GM19025 (cell line): ENCODE results near the gene GPR4.
"Not testable (repeated sequence)": the region's sequence is repeated elsewhere in the genome, so short reads cannot be mapped to it uniquely, and the experiment has no call there.

ENCODE experiments used
- ATAC-seq: cut with Tn5 transposase; IDR thresholded peaks from one replicate; pipeline ENCODE4 v1.9.1; 2021; ENCODE audit warnings: mild to moderate bottlenecking, low read depth, moderate library complexity; ENCODE audit not compliant: unreplicated experiment

The GPR4 gene

GRCh38 chr19:45628219-45628618 is 26.2 kb upstream of the GPR4 start:
- not testable (repeated sequence) for ATAC-seq

GRCh38 chr19:45623984-45624383 is 22.0 kb upstream of the GPR4 start:
- ATAC-seq: no peak

DNA sequence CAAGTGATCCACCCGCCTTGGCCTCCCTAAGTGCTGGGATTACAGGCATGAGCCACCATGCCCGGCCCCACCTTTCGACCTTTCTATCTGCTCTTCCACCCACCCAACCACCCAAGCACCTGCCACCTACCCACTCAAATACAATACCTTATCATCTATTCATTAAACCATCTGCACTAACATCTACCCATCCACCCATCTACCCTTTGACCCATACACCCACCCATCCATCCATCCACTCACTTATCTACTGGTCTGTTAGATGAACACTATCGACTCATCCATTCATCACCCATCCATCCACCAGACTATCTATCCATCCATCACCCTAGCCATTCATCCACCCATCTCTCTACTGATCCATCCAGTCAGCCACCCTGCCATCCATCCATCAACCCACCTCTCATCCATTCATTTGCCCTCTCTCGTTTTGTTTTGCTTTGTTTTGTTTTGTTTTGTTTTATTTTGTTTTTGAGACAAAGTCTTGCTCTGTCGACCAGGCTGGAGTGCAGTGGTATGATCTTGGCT is 20.0 kb upstream of the GPR4 start:
- no peak for ATAC-seq

DNA sequence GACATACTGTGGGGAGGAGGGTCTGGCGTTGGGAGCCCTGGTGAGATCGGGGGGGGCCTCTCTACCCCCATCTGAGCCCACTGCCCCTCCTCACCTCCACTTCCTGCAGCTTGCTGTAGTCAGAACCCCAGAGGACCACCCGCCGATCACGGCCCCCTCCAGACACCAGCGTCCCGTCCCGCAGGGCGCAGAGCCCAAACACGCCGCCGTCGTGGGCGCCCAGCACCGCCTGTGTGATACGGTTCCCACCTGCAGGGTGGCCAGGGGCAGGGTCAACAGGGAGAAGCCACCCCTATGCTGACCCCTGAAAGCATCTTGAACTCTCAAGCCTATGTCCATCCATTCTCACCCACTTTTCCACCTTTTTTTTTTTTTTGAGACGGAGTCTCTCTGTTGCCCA is 19.4 kb upstream of the GPR4 start:
- no peak for ATAC-seq

GRCh38 chr19:45616704-45617017 is 14.6 kb upstream of the GPR4 start:
- ATAC-seq: no peak

GRCh38 chr19:45615795-45616703 is 14.0 kb upstream of the GPR4 start:
- no peak for ATAC-seq

- not testable (repeated sequence) for ATAC-seq
Measured at GRCh38 chr19:45615056-45615455, 13.0 kb upstream of the GPR4 start.

DNA sequence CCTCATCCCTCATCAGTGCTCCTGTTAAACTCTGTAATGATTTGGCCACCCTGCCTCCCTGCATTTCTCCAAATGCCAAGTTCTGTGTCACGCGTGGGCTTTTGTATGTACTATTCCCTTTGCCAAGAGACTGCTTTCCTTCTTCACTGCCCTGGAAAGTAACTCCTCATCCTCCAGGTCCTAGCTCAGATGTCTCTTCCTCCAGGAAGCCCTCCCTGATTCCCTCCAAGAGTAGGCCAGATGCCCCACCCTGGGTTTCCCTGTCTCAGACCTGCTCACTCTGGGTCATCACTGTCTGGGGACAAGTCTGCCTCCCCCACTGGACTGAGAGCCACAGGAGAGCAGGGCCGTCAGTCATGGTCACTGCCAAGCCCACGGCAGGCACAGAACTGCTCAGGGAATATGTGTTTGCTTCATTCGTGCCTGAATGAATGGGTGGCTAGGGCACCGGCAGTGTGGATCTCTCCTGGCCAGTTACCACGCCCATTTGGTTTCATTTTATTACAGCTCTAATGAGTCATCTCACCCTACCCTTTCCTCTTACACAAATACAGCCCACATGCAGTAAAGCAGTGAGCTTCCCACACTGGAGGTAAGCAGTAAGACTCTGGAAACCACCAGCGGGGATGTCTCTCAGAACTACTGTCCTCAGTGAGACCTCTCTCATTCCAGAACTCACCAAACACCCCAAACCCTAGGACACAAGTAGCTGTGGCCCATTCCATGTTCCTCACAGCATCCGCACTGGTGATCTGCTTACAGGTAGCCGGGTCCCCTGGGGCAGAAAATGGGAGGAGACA is 12.1 kb upstream of the GPR4 start:
- peak; percentile 70 for ATAC-seq

GRCh38 chr19:45608948-45609347 is 6.9 kb upstream of the GPR4 start:
- no peak for ATAC-seq

DNA sequence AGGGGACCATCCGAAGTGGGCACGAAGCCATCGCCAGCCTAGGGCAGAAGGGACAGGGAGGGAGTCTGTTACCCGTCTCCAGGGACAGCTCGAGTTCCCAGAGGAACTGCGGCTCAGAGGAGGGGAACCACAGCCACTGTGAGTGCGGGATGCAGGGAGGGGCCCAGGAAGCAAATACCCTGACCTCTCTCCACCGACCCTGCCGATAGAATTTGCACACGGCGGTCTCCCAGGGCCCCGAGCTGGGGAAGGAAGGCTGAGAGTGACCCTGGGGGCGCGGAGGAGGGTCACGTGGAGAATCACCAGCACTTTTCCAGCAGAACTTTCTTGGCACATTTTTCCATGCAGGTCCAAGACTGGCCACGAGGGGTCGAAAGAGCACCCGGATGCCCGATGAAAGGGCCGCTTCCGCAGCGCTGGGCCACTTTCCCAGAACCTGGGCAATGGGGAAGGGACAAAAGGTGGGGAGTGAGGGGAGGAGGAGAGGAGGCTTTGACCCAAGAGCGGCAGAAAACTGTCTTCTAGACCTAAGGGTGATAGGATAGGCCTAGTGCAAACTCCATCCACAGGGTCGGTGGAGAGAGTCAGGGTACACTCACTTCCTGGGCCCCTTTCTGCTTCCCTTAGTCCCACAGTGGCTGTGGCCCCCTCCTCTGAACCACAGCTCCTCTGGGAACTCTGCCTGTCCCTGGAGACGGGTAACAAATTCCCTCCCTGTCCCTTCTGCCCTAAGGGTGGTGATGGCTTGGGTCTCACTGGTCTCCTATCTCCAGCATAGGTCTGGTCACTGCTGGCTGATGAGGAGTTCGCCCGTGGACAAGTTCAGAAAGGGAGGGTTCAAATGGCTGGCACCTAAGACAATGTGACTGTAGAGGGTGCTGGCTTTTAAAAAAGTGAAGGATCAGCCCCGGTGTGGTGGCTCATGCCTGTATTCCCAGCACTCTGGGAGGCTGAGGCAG is 5.3 kb upstream of the GPR4 start:
- no peak for ATAC-seq

GRCh38 chr19:45601115-45601514 is 897 bp downstream of the GPR4 start:
- ATAC-seq: no peak

DNA sequence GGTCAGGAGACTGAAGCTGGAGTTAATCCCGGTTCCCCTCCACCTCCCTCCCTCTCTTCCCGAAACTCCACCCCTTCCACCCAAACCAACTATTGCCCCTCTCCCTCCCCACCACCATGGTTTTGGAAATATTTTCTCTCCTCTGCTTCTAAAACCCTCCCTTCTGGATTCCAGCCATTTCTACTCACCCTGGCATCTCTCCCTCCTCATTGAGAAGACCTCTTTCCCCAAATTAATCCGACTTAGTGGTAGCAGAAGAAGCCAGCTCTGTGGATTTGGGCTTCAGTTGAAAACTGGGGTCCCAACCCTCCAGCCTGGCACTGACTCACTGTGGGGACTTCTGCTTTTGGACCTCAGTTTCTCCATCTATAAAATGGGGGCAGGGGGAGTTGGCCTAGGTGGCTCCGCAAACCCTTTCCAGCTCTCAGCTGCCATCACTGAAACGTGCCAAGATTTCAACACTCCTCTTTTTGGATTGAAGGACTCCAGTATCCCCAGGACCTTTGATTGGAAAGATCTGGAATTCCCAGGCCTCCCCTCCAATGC is 1.6 kb downstream of the GPR4 start:
- no peak for ATAC-seq

- no peak for ATAC-seq
Measured at GRCh38 chr19:45599286-45599685, 2.7 kb downstream of the GPR4 start.

DNA sequence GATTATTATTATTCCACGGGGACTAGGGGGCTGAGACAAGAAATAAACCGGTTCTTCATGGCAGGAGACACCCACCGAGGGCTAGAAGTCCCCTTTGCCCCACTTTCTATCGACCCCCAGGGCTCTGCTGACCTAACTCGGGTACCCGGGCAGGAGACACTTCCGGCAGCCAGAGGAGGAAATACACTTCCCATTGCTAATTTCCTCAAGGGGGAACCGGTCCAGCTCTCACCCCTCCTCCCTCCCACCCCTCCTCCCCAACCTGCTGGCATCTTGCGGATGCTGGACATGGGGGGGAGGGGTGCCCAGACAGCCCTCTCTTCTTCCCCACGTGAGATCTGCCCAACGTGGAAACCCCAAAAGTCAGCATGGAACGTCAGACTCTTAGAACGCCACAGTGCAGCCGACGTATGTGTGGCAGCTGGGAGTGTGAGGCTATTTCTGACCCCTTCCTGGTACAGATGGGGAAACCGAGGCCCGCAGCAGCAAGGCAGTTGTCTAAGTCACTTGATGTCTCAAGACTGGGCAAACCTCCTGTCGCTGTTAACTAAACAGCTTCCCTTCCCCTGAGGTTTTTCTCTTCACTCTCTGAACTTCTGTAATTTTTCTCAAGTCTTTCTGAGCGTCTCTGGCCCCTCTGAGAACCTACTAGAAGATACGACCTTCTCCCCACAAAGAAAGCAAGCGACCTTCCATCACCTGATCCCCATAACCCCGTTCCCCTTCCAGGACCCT is 3.6 kb downstream of the GPR4 start:
- ATAC-seq: no peak

- ATAC-seq: no peak
Measured at GRCh38 chr19:45597425-45598111, 4.4 kb downstream of the GPR4 start.

DNA sequence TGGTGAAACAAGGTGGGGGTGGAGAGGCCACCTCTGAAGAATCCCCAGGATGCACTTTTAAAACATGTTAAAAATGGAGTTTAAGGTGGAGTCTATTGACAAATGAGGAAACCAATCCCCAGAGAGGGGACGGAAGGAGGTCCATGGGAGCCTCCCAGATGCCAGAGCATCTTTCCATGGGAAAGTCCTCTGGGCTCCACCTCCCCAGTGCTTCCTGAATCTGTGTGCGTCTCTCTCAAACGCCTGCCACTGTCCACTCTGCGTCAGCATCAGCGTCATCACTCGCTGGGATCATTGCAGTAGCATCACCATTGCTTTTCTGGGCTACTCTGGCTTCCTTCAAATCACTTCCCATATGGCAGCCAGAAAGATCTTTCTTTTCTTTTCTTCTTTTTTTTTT is 6.2 kb downstream of the GPR4 start:
- ATAC-seq: no peak

GRCh38 chr19:45593520-45593919 is 8.5 kb downstream of the GPR4 start:
- ATAC-seq: no peak

GRCh38 chr19:45592366-45592765 is 9.6 kb downstream of the GPR4 start:
- ATAC-seq: no peak

DNA sequence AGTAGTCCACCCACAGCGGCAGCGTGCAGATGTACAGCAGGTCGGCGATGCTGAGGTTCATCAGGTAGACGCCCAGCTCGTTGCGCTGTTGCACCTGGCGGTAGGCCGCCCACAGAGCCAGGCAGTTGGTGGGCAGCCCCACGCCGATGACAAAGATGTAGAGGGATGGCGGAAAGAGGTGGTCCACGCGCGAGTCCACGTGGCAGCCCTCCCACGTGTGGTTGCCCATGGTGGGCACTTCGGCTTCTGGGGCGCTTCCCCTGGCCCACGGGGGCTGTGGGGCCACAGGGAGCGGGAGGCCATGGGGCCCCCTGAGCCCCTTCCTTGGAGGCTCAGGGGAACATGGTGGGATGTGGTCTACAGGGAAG is 10.4 kb downstream of the GPR4 start:
- ATAC-seq: no peak
